Measurements from ENCODE around the gene GSC2.

DNA sequence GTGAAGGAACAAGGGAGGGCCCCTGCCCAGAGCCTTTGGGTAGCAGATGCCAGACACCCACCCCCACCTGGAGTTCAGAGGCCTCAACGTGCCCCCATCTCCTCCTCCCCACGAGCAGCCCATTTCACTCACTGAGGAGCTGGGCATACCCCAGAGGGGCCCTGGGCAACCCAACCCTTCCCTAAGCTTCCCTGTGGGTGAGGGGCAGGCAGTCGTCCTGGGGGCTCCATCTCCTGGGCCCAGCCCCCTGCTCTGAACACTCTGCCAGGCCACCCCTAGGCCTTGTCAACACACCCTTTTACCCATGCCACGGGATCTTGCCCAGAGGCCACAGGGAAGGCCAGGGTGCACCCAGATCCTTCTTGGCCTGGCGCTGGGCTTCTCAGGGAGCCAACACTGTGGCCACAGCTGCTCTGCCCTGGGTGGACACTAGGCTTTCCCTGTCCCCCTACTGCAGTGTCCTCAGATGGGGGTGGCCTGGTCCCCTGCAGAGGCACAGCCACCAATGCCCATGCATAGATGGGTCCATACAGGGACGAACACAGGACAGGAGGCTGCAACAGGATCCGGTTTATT is 25.0 kb upstream of the GSC2 start:
- TF ChIP-seq GATA2 (IDR thresholded peaks at IDR 0.05; ENCODE audit: low read depth, low read length) (no peak), GATA3 (IDR thresholded peaks at IDR 0.05; ENCODE audit: low read depth, low read length) (no peak)

Measured in SH-SY5Y (cell line).